ENCODE data around the gene EPHB6. TPM values are rescaled to one million over a fixed set of nuclear protein-coding genes. Genes with fewer than 3 reads are reported as not detected.

EPHB6 gene
- total RNA-seq, 1 donor from 2014 or later = 7.3 TPM

GRCh38 chr7:142847353-142847752 lies 7.5 kb upstream of the EPHB6 start:
- no peak overlapping the region for H3K4me3 Mint-ChIP-seq
- H3K9me3 Mint-ChIP-seq = no peaks in the 10 kb centered on the region
- H3K27ac Mint-ChIP-seq = no peak overlapping the region
- peaks cover 27% of the 10 kb centered on the region for H3K27me3 Mint-ChIP-seq
- DNase-seq = no peak
- H3K4me1 Mint-ChIP-seq = peaks cover 4% of the 10 kb centered on the region
- H3K36me3 Mint-ChIP-seq (ENCODE audit: low read depth) = no peaks in the 10 kb centered on the region
- intact Hi-C loops (cut with micrococcal nuclease) = no loop called here

DNA sequence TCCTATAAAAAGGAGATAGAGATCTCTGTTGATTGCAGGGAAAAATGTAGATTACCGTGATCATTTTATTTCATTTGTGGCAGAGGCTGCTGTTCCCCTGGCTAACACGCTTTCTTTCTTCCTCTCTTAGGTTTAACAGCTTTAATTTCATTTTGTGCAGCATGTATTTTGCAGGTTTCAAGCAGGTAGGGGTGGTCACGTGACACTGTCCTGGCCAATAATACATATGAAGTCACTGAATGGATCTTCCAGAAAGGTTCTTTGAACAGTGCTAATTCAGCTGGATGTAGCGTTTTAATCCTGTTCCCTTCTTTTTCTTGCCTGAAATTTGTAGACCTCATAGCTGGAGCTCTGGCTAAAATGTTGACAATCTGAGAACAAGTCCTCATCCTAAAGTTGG lies 3.6 kb upstream of the EPHB6 start:
- H3K27ac Mint-ChIP-seq = no peak overlapping the region
- peaks cover 10% of the 10 kb centered on the region for H3K4me1 Mint-ChIP-seq
- peaks cover 23% of the 10 kb centered on the region for H3K27me3 Mint-ChIP-seq
- H3K4me3 Mint-ChIP-seq = no peak overlapping the region
- peak; percentile 30 for DNase-seq
- H3K9me3 Mint-ChIP-seq = no peaks in the 10 kb centered on the region
- H3K36me3 Mint-ChIP-seq (ENCODE audit: low read depth) = no peaks in the 10 kb centered on the region
- intact Hi-C loops (cut with micrococcal nuclease) = loop anchor here (10.0 kb wide), 2 partner anchors 364 to 876 kb away; partner anchors contain the start of gene TAS2R38

GRCh38 chr7:142851919-142852318 lies 3.0 kb upstream of the EPHB6 start:
- Mint-ChIP-seq H3K4me1 (peaks cover 14% of the 10 kb centered on the region), H3K36me3 (ENCODE audit: low read depth) (no peaks in the 10 kb centered on the region), H3K27ac (no peak overlapping the region), H3K9me3 (no peaks in the 10 kb centered on the region), H3K4me3 (no peak overlapping the region), H3K27me3 (peaks cover 25% of the 10 kb centered on the region)
- intact Hi-C loops (cut with micrococcal nuclease) = loop anchor here (10.0 kb wide), 2 partner anchors 363 to 877 kb away; partner anchors contain the start of gene TAS2R38
- DNase-seq = no peak

- peak overlapping the region; percentile 82 for H3K27ac Mint-ChIP-seq
- intact Hi-C loops (cut with micrococcal nuclease) = loop anchor here (1.0 to 10.0 kb wide), 6 partner anchors 12 to 879 kb away; partner anchors contain the start of gene TAS2R38
- H3K36me3 Mint-ChIP-seq (ENCODE audit: low read depth) = no peaks in the 10 kb centered on the region
Measured at GRCh38 chr7:142853739-142854371, 1.0 kb upstream of the EPHB6 start.

GRCh38 chr7:142855114-142855743 lies 353 bp downstream of the EPHB6 start:
- DNase-seq = no peak
- no peak overlapping the region for H3K27ac Mint-ChIP-seq
- peaks cover 14% of the 10 kb centered on the region for H3K4me1 Mint-ChIP-seq
- intact Hi-C loops (cut with micrococcal nuclease) = loop anchor here (2.0 to 10.0 kb wide), 4 partner anchors 46 to 880 kb away; partner anchors contain the start of gene TAS2R38
- no peaks in the 10 kb centered on the region for H3K9me3 Mint-ChIP-seq
- H3K36me3 Mint-ChIP-seq (ENCODE audit: low read depth) = no peaks in the 10 kb centered on the region
- peaks cover 14% of the 10 kb centered on the region for H3K27me3 Mint-ChIP-seq
- H3K4me3 Mint-ChIP-seq = peak overlapping the region; percentile 63

More at GRCh38 chr7:142853739-142854371, 1.0 kb upstream of the EPHB6 start:
- peak overlapping the region; percentile 94 for H3K4me3 Mint-ChIP-seq
- peaks cover 17% of the 10 kb centered on the region for H3K27me3 Mint-ChIP-seq
- DNase-seq = peak; percentile 90
- H3K9me3 Mint-ChIP-seq = no peaks in the 10 kb centered on the region
- peaks cover 14% of the 10 kb centered on the region for H3K4me1 Mint-ChIP-seq

DNA sequence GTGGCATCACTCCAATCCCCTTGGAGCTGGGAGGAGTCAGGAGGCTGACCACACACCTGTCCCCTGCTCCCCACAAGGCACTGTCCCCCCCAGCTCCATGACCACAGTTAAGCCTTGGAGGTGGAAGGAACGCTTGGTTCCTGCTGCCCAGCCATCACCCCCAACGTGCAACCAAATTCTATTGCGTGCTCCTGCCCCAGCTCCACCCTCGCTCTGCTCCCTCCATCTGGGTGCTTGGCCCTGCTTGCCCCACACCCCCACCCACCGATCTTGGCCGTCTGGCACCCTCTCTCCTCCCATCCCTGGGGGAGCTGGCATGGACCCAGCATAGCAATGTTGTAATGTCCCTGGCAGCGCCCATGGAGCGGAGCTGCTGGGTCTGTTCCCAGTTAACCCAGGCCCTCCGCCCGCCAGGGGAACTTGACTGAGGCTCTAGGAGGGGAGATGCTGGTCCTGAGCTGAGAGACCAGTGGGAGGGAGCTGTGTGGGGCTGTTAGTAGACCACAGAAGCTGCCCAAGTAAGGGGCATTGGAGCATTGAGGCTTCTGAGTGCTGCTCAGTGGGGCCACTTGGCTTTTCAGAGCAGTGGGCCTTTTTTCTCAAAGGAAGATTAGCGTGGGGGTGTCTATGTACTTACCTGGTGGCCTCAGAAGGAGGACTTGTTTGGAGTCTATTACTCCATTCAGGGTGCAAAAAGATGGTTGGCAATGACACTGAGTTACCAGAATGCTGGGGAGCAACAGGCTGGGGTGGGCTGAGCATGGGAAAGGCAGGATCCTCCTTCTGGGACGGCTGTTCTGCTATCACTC lies 1.1 kb downstream of the EPHB6 start:
- DNase-seq = peak; percentile 58
- Mint-ChIP-seq H3K27ac (no peak overlapping the region), H3K4me3 (peak overlapping the region; percentile 63), H3K36me3 (ENCODE audit: low read depth) (no peaks in the 10 kb centered on the region), H3K27me3 (peaks cover 12% of the 10 kb centered on the region), H3K4me1 (peaks cover 12% of the 10 kb centered on the region), H3K9me3 (no peaks in the 10 kb centered on the region)
- intact Hi-C loops (cut with micrococcal nuclease) = loop anchor here (2.0 to 10.0 kb wide), 4 partner anchors 47 to 881 kb away; partner anchors contain the start of gene TAS2R38

DNA sequence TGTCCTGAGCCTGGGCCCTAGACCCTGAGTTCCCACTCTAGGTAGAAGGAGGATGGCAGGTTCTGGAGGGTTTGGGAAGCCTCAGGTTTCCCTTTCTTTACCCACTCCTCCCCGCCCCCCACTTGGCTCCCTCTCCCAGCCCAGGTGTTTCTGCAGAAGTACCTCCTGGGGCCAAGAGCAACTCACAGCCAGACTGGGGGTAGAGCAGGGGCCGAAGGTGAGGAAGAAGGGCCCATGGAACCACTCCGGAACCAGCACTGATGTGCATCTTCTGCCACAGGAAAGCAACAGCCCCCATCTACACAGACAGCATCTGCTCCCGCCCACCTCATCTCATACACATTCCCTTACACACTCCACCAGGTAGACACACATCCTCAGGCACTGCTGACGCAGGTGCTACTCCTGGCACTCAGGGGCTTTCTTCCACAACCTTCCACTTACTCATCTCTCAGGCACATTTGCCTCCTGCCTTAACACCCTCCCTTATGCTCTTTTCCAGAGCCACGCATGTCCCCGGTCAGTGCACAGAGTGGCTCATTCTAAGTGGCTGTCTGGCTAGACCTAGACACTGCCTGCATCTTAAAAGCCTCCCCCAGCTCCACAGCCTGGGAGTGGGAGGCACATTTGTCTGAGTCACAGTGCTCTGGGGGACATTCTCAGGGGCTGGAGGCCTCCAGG lies 1.8 kb downstream of the EPHB6 start:
- H3K27me3 Mint-ChIP-seq = peaks cover 10% of the 10 kb centered on the region
- no peaks in the 10 kb centered on the region for H3K36me3 Mint-ChIP-seq (ENCODE audit: low read depth)
- peaks cover 10% of the 10 kb centered on the region for H3K4me1 Mint-ChIP-seq
- H3K4me3 Mint-ChIP-seq = peak overlapping the region; percentile 63
- DNase-seq = peak; percentile 59
- no peaks in the 10 kb centered on the region for H3K9me3 Mint-ChIP-seq
- intact Hi-C loops (cut with micrococcal nuclease) = loop anchor here (10.0 kb wide), 2 partner anchors 358 to 882 kb away; partner anchors contain the start of gene TAS2R38
- H3K27ac Mint-ChIP-seq = no peak overlapping the region

- Mint-ChIP-seq H3K36me3 (ENCODE audit: low read depth) (no peaks in the 10 kb centered on the region), H3K27ac (no peak overlapping the region), H3K27me3 (peaks cover 10% of the 10 kb centered on the region), H3K9me3 (no peaks in the 10 kb centered on the region), H3K4me1 (peaks cover 10% of the 10 kb centered on the region), H3K4me3 (no peak overlapping the region)
- DNase-seq = peak; percentile 54
- intact Hi-C loops (cut with micrococcal nuclease) = loop anchor here (10.0 kb wide), 2 partner anchors 357 to 883 kb away; partner anchors contain the start of gene TAS2R38
Measured at GRCh38 chr7:142857625-142858024, 2.7 kb downstream of the EPHB6 start.

DNA sequence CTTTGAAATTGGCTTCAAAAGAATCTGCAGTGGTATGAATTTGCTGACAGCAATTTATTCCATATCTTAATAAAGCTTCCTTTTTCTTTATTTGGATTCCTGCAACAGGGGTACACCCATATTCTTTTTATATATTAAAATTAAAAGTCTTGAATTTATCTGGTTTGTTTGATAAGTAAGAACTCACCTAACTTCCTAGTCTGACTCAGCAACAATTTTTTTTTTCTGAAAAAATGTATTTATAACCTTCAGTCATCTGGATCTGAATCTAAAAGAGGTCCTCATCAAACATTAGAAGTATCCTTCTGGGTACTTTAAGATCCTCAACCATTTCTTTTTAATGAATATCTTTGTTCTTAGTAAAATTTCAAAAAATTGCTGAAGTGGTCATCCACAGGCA lies 4.5 kb downstream of the EPHB6 start:
- Mint-ChIP-seq H3K36me3 (ENCODE audit: low read depth) (no peaks in the 10 kb centered on the region), H3K27me3 (peaks cover 9% of the 10 kb centered on the region), H3K9me3 (no peaks in the 10 kb centered on the region), H3K4me3 (no peak overlapping the region), H3K27ac (no peak overlapping the region), H3K4me1 (peaks cover 8% of the 10 kb centered on the region)
- no peak for DNase-seq
- intact Hi-C loops (cut with micrococcal nuclease) = loop anchor here (10.0 kb wide), 2 partner anchors 355 to 885 kb away; partner anchors contain the start of gene TAS2R38

DNA sequence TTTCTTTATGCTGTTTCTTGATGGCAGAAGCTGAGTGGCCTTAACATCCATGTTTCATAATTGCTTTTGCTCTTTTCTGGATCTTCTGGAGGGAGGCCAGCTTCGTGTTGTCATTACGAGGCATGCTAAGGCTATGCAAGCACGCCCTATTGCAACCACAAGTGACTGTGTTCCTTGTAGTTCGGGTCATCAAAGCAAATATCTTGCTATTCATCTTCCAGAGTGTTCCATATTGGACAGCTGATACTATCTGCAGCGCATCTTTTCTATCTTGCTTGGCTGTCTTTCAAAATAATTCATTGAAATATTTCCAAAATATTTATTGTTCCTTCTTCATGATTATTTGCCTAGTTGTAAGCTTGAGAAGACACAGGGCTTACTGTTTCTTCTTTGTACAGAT lies 5.0 kb downstream of the EPHB6 start:
- Mint-ChIP-seq H3K27ac (no peak overlapping the region), H3K27me3 (peaks cover 9% of the 10 kb centered on the region), H3K9me3 (no peaks in the 10 kb centered on the region), H3K4me3 (no peak overlapping the region), H3K4me1 (peaks cover 8% of the 10 kb centered on the region), H3K36me3 (ENCODE audit: low read depth) (no peaks in the 10 kb centered on the region)
- no peak for DNase-seq
- intact Hi-C loops (cut with micrococcal nuclease) = loop anchor here (10.0 kb wide), 2 partner anchors 355 to 885 kb away; partner anchors contain the start of gene TAS2R38

GRCh38 chr7:142860968-142861367 lies 6.1 kb downstream of the EPHB6 start:
- no peak overlapping the region for H3K4me3 Mint-ChIP-seq
- peaks cover 9% of the 10 kb centered on the region for H3K27me3 Mint-ChIP-seq
- H3K9me3 Mint-ChIP-seq = no peaks in the 10 kb centered on the region
- no peak for DNase-seq
- intact Hi-C loops (cut with micrococcal nuclease) = no loop called here
- H3K27ac Mint-ChIP-seq = no peak overlapping the region
- H3K36me3 Mint-ChIP-seq (ENCODE audit: low read depth) = no peaks in the 10 kb centered on the region
- H3K4me1 Mint-ChIP-seq = peaks cover 7% of the 10 kb centered on the region

GRCh38 chr7:142862351-142862750 lies 7.5 kb downstream of the EPHB6 start:
- no peaks in the 10 kb centered on the region for H3K4me1 Mint-ChIP-seq
- DNase-seq = no peak
- no peaks in the 10 kb centered on the region for H3K36me3 Mint-ChIP-seq (ENCODE audit: low read depth)
- H3K27ac Mint-ChIP-seq = no peak overlapping the region
- no peaks in the 10 kb centered on the region for H3K9me3 Mint-ChIP-seq
- no peak overlapping the region for H3K4me3 Mint-ChIP-seq
- peaks cover 6% of the 10 kb centered on the region for H3K27me3 Mint-ChIP-seq
- intact Hi-C loops (cut with micrococcal nuclease) = no loop called here

GRCh38 chr7:142862786-142863400 lies 8.0 kb downstream of the EPHB6 start:
- DNase-seq = no peak
- H3K27ac Mint-ChIP-seq = no peak overlapping the region
- H3K4me3 Mint-ChIP-seq = no peak overlapping the region
- no peaks in the 10 kb centered on the region for H3K9me3 Mint-ChIP-seq
- no peaks in the 10 kb centered on the region for H3K36me3 Mint-ChIP-seq (ENCODE audit: low read depth)
- no peaks in the 10 kb centered on the region for H3K4me1 Mint-ChIP-seq
- intact Hi-C loops (cut with micrococcal nuclease) = no loop called here
- peaks cover 4% of the 10 kb centered on the region for H3K27me3 Mint-ChIP-seq

Measured in activated CD4-positive, alpha-beta T cell treated with anti-CD3 and anti-CD28 coated beads, Interleukin-2, amount 10 ng/mL, durations not matched to agents 24 days and 14 days (primary cell).